Umbilical cord (tissue), 2 donors: ENCODE results near the gene RSBN1L. TPM values are rescaled to one million over a fixed set of nuclear protein-coding genes. Genes with fewer than 3 reads are reported as not detected.
"Not testable (repeated sequence)": the region's sequence is repeated elsewhere in the genome, so short reads cannot be mapped to it uniquely, and the experiment has no call there.

Source experiments
- DNase-seq: peaks from one replicate; pipeline ENCODE4 v3.0.0-alpha.2; 2015; ENCODE audit warnings: low spot score
- total RNA-seq: library from RNA; depleted of rRNA; stranded (reverse); fragments of >200 nt; gene quantifications from one replicate; pipeline ENCODE4 v1.2.3, GENCODE V29; 2014; ENCODE audit warnings: low replicate concordance; ENCODE audit not compliant: insufficient read depth

Gene RSBN1L
- total RNA-seq, 1 donor from 2014 or later: 28.4 TPM

- DNase-seq: no peak
These were observed 70.7 kb downstream of the RSBN1L start for GRCh38 chr7:77766801-77767605.

- DNase-seq: no peak
These were observed 74.1 kb downstream of the RSBN1L start for GRCh38 chr7:77770316-77770715.

GRCh38 chr7:77771901-77772300, 75.6 kb downstream of the RSBN1L start:
- no peak for DNase-seq

GRCh38 chr7:77778535-77778934, 82.3 kb downstream of the RSBN1L start:
- DNase-seq: no peak

GRCh38 chr7:77782383-77782782, 86.1 kb downstream of the RSBN1L start:
- no peak for DNase-seq

GRCh38 chr7:77783111-77783510, 86.9 kb downstream of the RSBN1L start:
- DNase-seq: no peak

- no peak for DNase-seq
These were observed 87.3 kb downstream of the RSBN1L start for GRCh38 chr7:77783545-77783944.

- not testable (repeated sequence) for DNase-seq
These were observed 88.2 kb downstream of the RSBN1L start for GRCh38 chr7:77784426-77784825.

GRCh38 chr7:77786018-77786417, 89.8 kb downstream of the RSBN1L start:
- no peak for DNase-seq

GRCh38 chr7:77786741-77787140, 90.5 kb downstream of the RSBN1L start:
- DNase-seq: no peak

- DNase-seq: no peak
These were observed 92.2 kb downstream of the RSBN1L start for GRCh38 chr7:77788327-77788902.

- no peak for DNase-seq
These were observed 95.1 kb downstream of the RSBN1L start for GRCh38 chr7:77791336-77791735.

GRCh38 chr7:77791956-77792355, 95.7 kb downstream of the RSBN1L start:
- no peak for DNase-seq

GRCh38 chr7:77794000-77794399, 97.7 kb downstream of the RSBN1L start:
- DNase-seq: no peak

- DNase-seq: no peak
These were observed 99.8 kb downstream of the RSBN1L start for GRCh38 chr7:77796109-77796508.

GRCh38 chr7:77796960-77797359, 100.7 kb downstream of the RSBN1L start:
- no peak for DNase-seq

GRCh38 chr7:77797734-77798393, 101.6 kb downstream of the RSBN1L start:
- DNase-seq: no peak

GRCh38 chr7:77798394-77799077, 102.3 kb downstream of the RSBN1L start, which contains the start of the genes PHTF2 and TMEM60:
Gene PHTF2 (plus strand): TSS chr7:77798773.
Gene TMEM60 (minus strand): TSS chr7:77798434. CDS start chr7:77794373, 4,061 bp downstream.
- peak; percentile 100 for DNase-seq

GRCh38 chr7:77799078-77799964, 103.1 kb downstream of the RSBN1L start:
- DNase-seq: peak; percentile 66

- no peak for DNase-seq
These were observed 103.9 kb downstream of the RSBN1L start for GRCh38 chr7:77800158-77800557.

- DNase-seq: no peak
These were observed 104.5 kb downstream of the RSBN1L start for GRCh38 chr7:77800730-77801129.
